HepG2 (cell line): Measurements from ENCODE around the gene DLG2.

ENCODE experiments used
- ASH2L ChIP-seq: fragments of 300-600, 200-600 bp; sonication (generic); IDR thresholded peaks from 2 replicates; pipeline ENCODE4 v1.7.0; 2017; ENCODE audit warnings: low read depth, mild to moderate bottlenecking, moderate library complexity, mixed read lengths, low read length; ENCODE audit not compliant: insufficient read length
- CENPT ChIP-seq: sonication (generic); formaldehyde crosslinking; IDR thresholded peaks from 2 replicates; pipeline ENCODE4 v1.8.0; 2022; ENCODE audit warnings: low read depth, mild to moderate bottlenecking, moderate library complexity, missing genetic modification reagents
- CHD2 ChIP-seq: IDR thresholded peaks from 2 replicates; pipeline ENCODE4 v1.6.1; 2011; ENCODE audit warnings: low read depth, low read length, improper control_type of control experiment
- CTCF ChIP-seq: sonication (generic); formaldehyde crosslinking; IDR thresholded peaks from 2 replicates; pipeline ENCODE4 v1.5.0; 2020; ENCODE audit warnings: mild to moderate bottlenecking, missing genetic modification reagents, moderate library complexity
- EZH2 ChIP-seq: conservative IDR thresholded peaks from 2 replicates; pipeline ENCODE4 v1.6.1; 2012; ENCODE audit warnings: mild to moderate bottlenecking, low read depth, low read length, moderate library complexity
- FOXJ3 ChIP-seq: sonication (generic); formaldehyde crosslinking; IDR thresholded peaks from 2 replicates; pipeline ENCODE4 v1.4.0; 2020; ENCODE audit warnings: missing genetic modification reagents, mild to moderate bottlenecking, borderline replicate concordance
- GABPA ChIP-seq, 2 experiments: IDR thresholded peaks; 2 replicates each; pipeline ENCODE4 v1.6.1; 2011 to 2016; ENCODE audit warnings: low read depth in 2 of 2, low read length in 1 of 2, missing biosample characterization in 1 of 2, missing genetic modification characterization in 1 of 2
- KAT8 ChIP-seq: IDR thresholded peaks from 2 replicates; pipeline ENCODE4 v1.6.1; 2016; ENCODE audit warnings: missing genetic modification reagents, missing compliant biosample characterization
- NFIC ChIP-seq: IDR thresholded peaks from 2 replicates; pipeline ENCODE4 v1.6.1; 2012; ENCODE audit warnings: mild to moderate bottlenecking, low read length, inconsistent platforms
- REPIN1 ChIP-seq: sonication (generic); formaldehyde crosslinking; IDR thresholded peaks from 2 replicates; pipeline ENCODE4 v1.8.0; 2022; ENCODE audit warnings: missing genetic modification reagents, low read depth, mild to moderate bottlenecking, borderline replicate concordance
- SIN3B ChIP-seq: fragments of 150-350 bp; IDR thresholded peaks from 2 replicates; pipeline ENCODE4 v1.6.1; 2014; ENCODE audit warnings: low read length
- ZBTB8A ChIP-seq: sonication (generic); formaldehyde crosslinking; IDR thresholded peaks from 2 replicates; pipeline ENCODE4 v1.4.0; 2020; ENCODE audit warnings: mild to moderate bottlenecking, low read depth, missing genetic modification reagents, borderline replicate concordance
- TF ChIP-seq, protein P1 (sequence below), 2 experiments: sonication (generic) in 1 of 2; formaldehyde crosslinking in 1 of 2; IDR thresholded peaks; 2 replicates each; pipeline versions ENCODE4 v1.4.0 to v1.6.1; 2018 to 2020; ENCODE audit warnings: missing genetic modification reagents in 2 of 2, borderline replicate concordance in 1 of 2, low read depth in 1 of 2, mild to moderate bottlenecking in 1 of 2, missing biosample characterization in 1 of 2

DNA sequence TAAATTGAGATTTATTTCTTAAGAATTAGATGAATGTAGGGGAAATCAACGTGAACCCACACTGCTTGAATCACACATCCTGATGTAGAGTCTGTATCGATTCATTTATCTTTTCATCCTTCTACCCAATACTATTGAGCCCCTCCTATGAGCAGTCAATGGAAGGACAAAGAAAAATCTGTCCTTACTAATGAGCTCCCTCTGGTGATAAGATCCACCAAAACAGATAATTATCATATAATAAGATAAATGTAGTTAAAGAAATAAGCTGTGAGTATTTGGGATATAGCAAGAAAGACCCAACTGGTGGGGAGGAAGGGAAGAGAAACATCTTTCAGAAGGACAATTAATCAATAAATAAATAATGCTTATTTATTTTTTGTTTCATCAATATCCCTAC, 1955.9 kb downstream of the DLG2 start:
- TF ChIP-seq KAT8 (CRISPR knock-in tag) (no peak), NFIC (no peak), ASH2L (no peak), CENPT (CRISPR knock-in tag) (no peak), SIN3B (no peak), REPIN1 (CRISPR knock-in tag) (no peak), CTCF (CRISPR knock-in tag) (no peak), CHD2 (no peak), GABPA (IDR thresholded peaks at IDR 0.05; ENCODE audit: low read depth, low read length) (no peak), GABPA (CRISPR knock-in tag; IDR thresholded peaks at IDR 0.05; ENCODE audit: low read depth) (no peak), FOXJ3 (CRISPR knock-in tag) (no peak), ZBTB8A (CRISPR knock-in tag) (no peak), EZH2 (no peak)
- TF ChIP-seq, protein P1, sequence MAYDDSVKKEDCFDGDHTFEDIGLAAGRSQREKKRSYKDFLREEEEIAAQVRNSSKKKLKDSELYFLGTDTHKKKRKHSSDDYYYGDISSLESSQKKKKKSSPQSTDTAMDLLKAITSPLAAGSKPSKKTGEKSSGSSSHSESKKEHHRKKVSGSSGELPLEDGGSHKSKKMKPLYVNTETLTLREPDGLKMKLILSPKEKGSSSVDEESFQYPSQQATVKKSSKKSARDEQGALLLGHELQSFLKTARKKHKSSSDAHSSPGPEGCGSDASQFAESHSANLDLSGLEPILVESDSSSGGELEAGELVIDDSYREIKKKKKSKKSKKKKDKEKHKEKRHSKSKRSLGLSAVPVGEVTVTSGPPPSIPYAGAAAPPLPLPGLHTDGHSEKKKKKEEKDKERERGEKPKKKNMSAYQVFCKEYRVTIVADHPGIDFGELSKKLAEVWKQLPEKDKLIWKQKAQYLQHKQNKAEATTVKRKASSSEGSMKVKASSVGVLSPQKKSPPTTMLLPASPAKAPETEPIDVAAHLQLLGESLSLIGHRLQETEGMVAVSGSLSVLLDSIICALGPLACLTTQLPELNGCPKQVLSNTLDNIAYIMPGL (CRISPR knock-in tag; IDR thresholded peaks at IDR 0.05; ENCODE audit: borderline replicate concordance in 1 of 2, low read depth in 1 of 2), result no peak
